Activated T-helper 9 cell treated with anti-CD3 and anti-CD28 coated beads, Interleukin-2, amount 50 U/mL, for 16 hours (primary cell): ENCODE data around the gene UBE2QL1.

ENCODE experiments used
- DNase-seq: peaks from one replicate; pipeline ENCODE4 v3.0.0-alpha.2; 2020; ENCODE audit warnings: low read depth

Gene UBE2QL1

DNA sequence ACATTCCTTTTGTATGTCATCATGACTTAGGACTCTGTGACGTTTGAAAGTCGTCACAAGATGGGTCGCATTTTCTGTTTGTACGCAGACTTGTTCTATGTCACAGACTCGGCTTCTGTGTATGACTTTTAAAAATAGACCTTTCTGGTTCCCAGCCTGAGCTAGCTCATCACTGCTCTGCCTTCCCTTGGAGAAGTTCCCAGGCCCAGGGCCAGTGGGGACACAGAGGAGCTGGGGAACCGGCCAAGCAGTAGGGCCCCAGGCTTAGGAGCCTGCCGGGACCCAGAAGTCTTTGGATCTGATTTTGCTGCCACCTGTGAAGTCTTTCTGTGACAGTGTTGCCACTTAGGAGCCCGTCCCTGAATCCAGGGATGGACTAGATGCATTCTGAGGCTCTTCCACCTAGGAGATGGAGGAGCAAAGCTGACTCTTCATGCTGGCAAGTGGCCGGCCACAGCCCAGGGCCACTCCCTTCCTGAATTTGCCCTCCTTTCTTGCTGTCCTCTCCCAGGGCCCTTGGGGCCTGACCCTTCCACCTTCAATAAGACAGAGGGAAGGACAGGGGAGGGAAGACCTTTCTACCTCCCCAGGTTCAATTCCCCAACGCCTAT is 18.1 kb upstream of the UBE2QL1 start:
- no peak for DNase-seq

GRCh38 chr5:6431214-6432195 is 17.2 kb upstream of the UBE2QL1 start:
- no peak for DNase-seq

- no peak for DNase-seq
Observed at GRCh38 chr5:6432206-6432605, 16.5 kb upstream of the UBE2QL1 start.

DNA sequence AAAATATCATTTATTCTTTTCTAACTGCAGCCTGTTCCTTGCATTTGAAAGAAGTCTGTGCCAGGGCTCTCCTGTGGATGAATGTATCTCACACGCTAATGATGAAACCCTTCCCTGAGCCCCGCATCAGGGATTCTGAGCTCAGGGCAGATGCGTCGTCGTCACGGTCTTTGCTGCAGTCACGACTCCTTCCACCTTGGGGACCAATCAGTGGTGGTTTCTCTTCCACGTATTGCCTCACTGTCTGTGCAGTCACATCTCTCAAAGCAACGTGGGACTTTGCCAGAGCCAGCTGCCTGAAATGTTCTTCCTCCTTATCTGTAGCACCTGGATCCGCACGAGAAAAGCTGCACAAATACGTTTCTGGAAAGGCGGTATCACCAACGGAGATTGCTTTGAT is 13.9 kb upstream of the UBE2QL1 start:
- DNase-seq, result no peak

- DNase-seq, result no peak
Observed at GRCh38 chr5:6435356-6435755, 13.3 kb upstream of the UBE2QL1 start.

DNA sequence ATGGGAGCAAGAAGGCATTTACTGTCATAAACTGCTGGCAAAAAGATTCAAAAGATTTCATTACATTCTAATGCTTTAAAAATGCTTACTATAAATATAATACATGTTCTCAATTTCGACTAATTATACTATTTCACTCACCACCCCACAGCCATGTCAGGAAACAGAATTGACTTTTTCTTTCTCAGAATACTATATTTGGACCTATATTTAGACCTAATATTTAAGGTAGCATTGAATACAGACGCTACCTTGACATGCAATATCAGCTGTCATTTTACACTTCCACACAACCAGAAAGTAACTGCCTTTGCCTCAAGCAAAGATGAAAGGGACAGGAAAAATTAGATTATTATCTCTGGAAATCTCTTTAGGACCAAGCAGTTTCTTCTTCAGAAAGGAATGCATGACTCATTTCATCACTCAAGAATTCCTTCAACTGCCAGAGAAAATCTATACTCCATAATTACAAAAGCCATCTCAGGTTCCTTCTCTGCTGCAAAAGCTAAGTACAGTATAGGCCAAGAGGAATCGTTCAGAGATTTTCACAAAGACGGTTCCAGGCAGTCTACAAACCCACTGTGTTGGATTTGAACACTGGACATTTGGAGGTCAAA is 11.8 kb upstream of the UBE2QL1 start:
- no peak for DNase-seq

GRCh38 chr5:6439588-6440550 is 8.8 kb upstream of the UBE2QL1 start:
- DNase-seq, result no peak

GRCh38 chr5:6442333-6442732 is 6.3 kb upstream of the UBE2QL1 start:
- DNase-seq, result no peak

DNA sequence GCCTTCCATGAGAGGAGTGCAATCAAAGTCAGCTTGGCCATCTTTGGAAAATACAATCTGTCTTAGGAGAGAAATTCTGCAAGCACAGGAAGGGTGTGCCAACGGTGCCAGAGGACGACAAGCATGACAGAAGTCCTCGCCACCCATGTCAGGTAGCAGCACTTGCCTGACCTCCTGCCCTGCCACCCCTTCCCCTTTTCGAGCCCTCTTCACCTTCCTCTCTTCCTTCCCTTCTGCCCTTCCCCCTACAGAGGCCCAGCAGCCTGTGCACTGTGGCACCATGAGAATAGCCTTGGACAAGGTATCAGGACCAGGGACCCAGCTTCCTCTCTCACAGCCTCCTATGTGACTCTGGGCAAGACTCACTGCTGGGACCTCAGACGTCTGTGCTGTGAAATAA is 5.3 kb upstream of the UBE2QL1 start:
- DNase-seq, result no peak

DNA sequence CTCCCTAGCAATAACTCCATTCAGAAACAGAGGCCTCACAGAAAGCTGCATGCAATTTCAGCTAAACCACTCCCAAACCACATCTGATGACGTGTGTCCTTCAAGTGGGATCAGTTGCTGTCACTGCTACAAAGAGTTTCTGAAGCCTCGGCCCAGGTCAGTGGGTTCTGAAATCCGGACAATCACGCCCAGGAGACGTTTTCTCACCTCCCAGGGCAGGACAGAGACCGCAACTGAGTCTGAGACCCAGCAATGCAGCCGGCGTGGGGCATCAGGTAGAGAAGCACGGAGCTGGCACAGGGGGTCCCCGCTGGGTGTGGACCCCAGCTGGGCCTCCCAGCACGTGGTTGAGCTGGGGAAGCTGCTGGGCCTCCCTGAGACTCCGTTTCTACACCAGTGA is 2.6 kb upstream of the UBE2QL1 start:
- no peak for DNase-seq

- no peak for DNase-seq
Observed at GRCh38 chr5:6446626-6447309, 1.9 kb upstream of the UBE2QL1 start.

GRCh38 chr5:6447384-6448140 is 1.1 kb upstream of the UBE2QL1 start:
- no peak for DNase-seq

DNA sequence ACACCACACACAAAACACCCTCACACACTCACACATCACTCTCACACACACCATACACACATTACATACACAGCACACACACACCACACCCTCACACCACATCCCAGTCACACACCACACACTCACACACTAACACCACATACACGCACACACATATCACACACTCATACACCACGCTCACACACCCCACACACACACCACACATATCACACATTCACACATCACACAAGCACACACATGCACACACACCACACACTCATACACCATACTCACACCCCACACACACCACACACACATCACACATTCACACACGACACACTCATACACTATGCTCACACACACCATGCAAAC is 543 bp upstream of the UBE2QL1 start:
- DNase-seq, result no peak

DNA sequence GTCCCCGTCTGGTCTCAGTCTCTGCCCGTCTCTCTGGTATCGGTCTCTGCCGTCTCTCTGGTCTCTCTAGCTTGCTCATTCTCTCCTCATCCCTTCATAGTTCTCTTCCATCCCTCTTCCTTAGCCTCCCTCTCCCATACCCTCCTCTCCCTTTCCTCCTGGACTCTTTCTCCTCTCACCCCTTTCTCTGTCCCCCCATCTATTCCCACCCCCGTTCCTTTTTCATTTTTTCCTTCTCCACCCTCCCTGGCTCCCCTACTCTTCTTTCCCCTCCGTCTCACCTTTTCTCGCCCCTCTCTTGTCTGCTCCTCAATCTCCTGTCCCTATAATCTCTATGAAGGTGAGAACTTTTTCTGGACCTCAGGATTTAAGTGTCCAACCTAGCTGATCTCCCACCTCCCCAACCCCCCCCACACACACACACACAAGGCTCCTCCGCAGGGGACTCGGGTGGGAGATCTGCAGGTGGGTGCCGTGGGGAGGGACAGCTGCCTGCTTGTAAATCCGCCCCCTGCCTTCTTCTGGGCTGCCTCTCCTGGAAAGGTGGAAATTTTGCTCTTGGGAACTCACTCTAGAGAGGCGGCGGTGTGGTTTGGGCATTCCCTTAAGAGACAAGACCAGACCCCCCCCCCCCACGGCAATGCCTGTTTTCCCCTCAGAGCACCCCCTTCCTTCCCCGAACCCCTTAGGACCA is 953 bp downstream of the UBE2QL1 start:
- no peak for DNase-seq

GRCh38 chr5:6450319-6450833 is 1.7 kb downstream of the UBE2QL1 start:
- DNase-seq, result no peak

- no peak for DNase-seq
Observed at GRCh38 chr5:6452622-6453504, 4.2 kb downstream of the UBE2QL1 start.

- DNase-seq, result no peak
Observed at GRCh38 chr5:6453937-6454560, 5.4 kb downstream of the UBE2QL1 start.

GRCh38 chr5:6454628-6455053 is 6.0 kb downstream of the UBE2QL1 start:
- DNase-seq, result no peak
